ENCODE results near the gene DPH6. TPM values are rescaled to one million over a fixed set of nuclear protein-coding genes. Genes with fewer than 3 reads are reported as not detected.

DPH6 gene
- polyA plus RNA-seq, 1 experiment, result 11.8 TPM

DNA sequence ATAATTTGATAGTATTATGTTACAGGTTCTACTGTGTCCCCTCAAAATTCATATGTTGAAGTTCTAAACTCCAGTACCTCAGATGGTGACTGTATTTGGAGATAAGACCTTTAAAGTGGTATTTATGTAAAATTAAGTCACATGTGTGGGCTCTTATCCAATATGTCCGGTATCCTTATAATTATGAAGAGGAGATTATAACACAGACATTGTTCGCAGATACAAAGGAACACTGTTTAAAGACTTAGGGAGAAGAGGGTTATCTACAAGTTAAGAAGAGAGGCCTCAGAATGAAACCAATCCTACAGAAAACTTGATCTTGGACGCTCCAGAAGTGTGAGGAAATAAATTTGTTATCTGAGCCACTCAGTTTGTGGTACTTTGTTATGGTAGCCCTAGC lies 50.9 kb downstream of the DPH6 start:
- DNase-seq (ENCODE audit: low read depth, low spot score), result no peak
- ChIA-PET CTCF (no interaction called here), POLR2A (no interaction called here)
- Histone ChIP-seq H3K27ac (ENCODE audit: low read depth, low read length) (no peak overlapping the region), H3K4me3 (ENCODE audit: low read depth, low read length) (no peak overlapping the region), H3K9me3 (ENCODE audit: control insufficient read depth, insufficient read depth, low read length) (no peaks in the 10 kb centered on the region), H3K27me3 (ENCODE audit: control insufficient read depth, insufficient read depth, low read length) (no peaks in the 10 kb centered on the region)
- TF ChIP-seq, protein P1, sequence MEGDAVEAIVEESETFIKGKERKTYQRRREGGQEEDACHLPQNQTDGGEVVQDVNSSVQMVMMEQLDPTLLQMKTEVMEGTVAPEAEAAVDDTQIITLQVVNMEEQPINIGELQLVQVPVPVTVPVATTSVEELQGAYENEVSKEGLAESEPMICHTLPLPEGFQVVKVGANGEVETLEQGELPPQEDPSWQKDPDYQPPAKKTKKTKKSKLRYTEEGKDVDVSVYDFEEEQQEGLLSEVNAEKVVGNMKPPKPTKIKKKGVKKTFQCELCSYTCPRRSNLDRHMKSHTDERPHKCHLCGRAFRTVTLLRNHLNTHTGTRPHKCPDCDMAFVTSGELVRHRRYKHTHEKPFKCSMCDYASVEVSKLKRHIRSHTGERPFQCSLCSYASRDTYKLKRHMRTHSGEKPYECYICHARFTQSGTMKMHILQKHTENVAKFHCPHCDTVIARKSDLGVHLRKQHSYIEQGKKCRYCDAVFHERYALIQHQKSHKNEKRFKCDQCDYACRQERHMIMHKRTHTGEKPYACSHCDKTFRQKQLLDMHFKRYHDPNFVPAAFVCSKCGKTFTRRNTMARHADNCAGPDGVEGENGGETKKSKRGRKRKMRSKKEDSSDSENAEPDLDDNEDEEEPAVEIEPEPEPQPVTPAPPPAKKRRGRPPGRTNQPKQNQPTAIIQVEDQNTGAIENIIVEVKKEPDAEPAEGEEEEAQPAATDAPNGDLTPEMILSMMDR (IDR thresholded peaks at IDR 0.05; ENCODE audit: low read depth, low read length), result no peak

DNA sequence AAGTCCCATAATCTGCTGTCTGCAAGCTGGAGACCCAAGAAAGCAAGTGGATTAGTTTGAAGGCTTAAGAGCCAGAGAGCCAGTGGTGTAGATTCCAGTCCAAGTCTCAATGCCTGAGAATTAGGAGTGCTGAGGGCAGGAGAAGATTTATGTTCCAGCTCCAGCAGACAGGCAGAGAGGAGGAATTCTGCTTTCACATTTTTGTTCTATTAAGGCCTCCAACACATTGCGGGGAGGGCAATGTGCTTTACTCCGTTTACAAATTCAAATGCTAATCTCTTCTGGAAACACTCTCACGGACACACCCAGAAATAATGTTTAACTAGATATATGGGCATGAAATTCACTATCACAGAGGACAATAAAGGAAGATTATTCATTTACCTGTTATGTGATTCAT lies 54.0 kb downstream of the DPH6 start:
- H3K9me3 ChIP-seq (ENCODE audit: control insufficient read depth, insufficient read depth, low read length), result peaks cover 6% of the 10 kb centered on the region
- ChIA-PET POLR2A (no interaction called here), CTCF (interaction anchor here (1.2 kb wide), 1 partner anchor 48 kb away, joined by 4 read pairs; no protein-coding TSS in a partner anchor)
- H3K27me3 ChIP-seq (ENCODE audit: control insufficient read depth, insufficient read depth, low read length), result no peaks in the 10 kb centered on the region
- no peak for DNase-seq (ENCODE audit: low read depth, low spot score)
- no peak overlapping the region for H3K4me3 ChIP-seq (ENCODE audit: low read depth, low read length)
- H3K27ac ChIP-seq (ENCODE audit: low read depth, low read length), result no peak overlapping the region
- TF ChIP-seq, protein P1 (IDR thresholded peaks at IDR 0.05; ENCODE audit: low read depth, low read length), result no peak

- peaks cover 8% of the 10 kb centered on the region for H3K9me3 ChIP-seq (ENCODE audit: control insufficient read depth, insufficient read depth, low read length)
- no peak overlapping the region for H3K27ac ChIP-seq (ENCODE audit: low read depth, low read length)
- TF ChIP-seq, protein P1 (IDR thresholded peaks at IDR 0.05; ENCODE audit: low read depth, low read length), result no peak
- ChIA-PET POLR2A (no interaction called here), CTCF (interaction anchor here (1.2 kb wide), 1 partner anchor 47 kb away, joined by 4 read pairs; no protein-coding TSS in a partner anchor)
- no peak overlapping the region for H3K4me3 ChIP-seq (ENCODE audit: low read depth, low read length)
- no peak for DNase-seq (ENCODE audit: low read depth, low spot score)
- no peaks in the 10 kb centered on the region for H3K27me3 ChIP-seq (ENCODE audit: control insufficient read depth, insufficient read depth, low read length)
Measured at GRCh38 chr15:35491173-35491572, 54.8 kb downstream of the DPH6 start.

GRCh38 chr15:35490511-35490910 lies 55.5 kb downstream of the DPH6 start:
- TF ChIP-seq, protein P1 (IDR thresholded peaks at IDR 0.05; ENCODE audit: low read depth, low read length), result no peak
- H3K27ac ChIP-seq (ENCODE audit: low read depth, low read length), result no peak overlapping the region
- peaks cover 8% of the 10 kb centered on the region for H3K9me3 ChIP-seq (ENCODE audit: control insufficient read depth, insufficient read depth, low read length)
- POLR2A ChIA-PET, result no interaction called here
- H3K4me3 ChIP-seq (ENCODE audit: low read depth, low read length), result no peak overlapping the region
- no peak for DNase-seq (ENCODE audit: low read depth, low spot score)
- no peaks in the 10 kb centered on the region for H3K27me3 ChIP-seq (ENCODE audit: control insufficient read depth, insufficient read depth, low read length)
- CTCF ChIA-PET, result no interaction called here

- TF ChIP-seq, protein P1 (IDR thresholded peaks at IDR 0.05; ENCODE audit: low read depth, low read length), result no peak
- Histone ChIP-seq H3K4me3 (ENCODE audit: low read depth, low read length) (no peak overlapping the region), H3K27ac (ENCODE audit: low read depth, low read length) (no peak overlapping the region), H3K9me3 (ENCODE audit: control insufficient read depth, insufficient read depth, low read length) (peaks cover 8% of the 10 kb centered on the region), H3K27me3 (ENCODE audit: control insufficient read depth, insufficient read depth, low read length) (no peaks in the 10 kb centered on the region)
- no peak for DNase-seq (ENCODE audit: low read depth, low spot score)
- POLR2A ChIA-PET, result no interaction called here
- CTCF ChIA-PET, result no interaction called here
Measured at GRCh38 chr15:35487417-35487816, 58.5 kb downstream of the DPH6 start.

Data from AG04450 (cell line).